Gastroesophageal sphincter (tissue), 3 donors: ENCODE data around the gene TSC22D2.

ENCODE experiments used
- EP300 ChIP-seq: sonication (generic); formaldehyde crosslinking; IDR thresholded peaks from one replicate; pipeline ENCODE4 v1.6.1; 2017; ENCODE audit warnings: antibody characterized with exemption, mild to moderate bottlenecking
- POLR2A ChIP-seq, 2 donors: fragments of 450-650 bp; IDR thresholded peaks; one replicate each; pipeline ENCODE4 v1.6.1; 2017; ENCODE audit warnings: antibody characterized with exemption in 2 of 2, mild to moderate bottlenecking in 2 of 2, moderate library complexity in 1 of 2
- POLR2AphosphoS5 ChIP-seq: sonication (generic); formaldehyde crosslinking; IDR thresholded peaks from one replicate; pipeline ENCODE4 v1.6.1; 2017; ENCODE audit warnings: antibody characterized with exemption
- TF ChIP-seq, protein P1 (sequence below), 4 experiments: fragments of 200-600 bp in 2 of 4; fragments of 450-650 bp in 2 of 4; sonication (generic) in 1 of 4; IDR thresholded peaks; one replicate each; pipeline ENCODE4 v1.5.1; 2017 to 2019; ENCODE audit warnings: antibody characterized with exemption in 4 of 4, mild to moderate bottlenecking in 2 of 4, moderate library complexity in 2 of 4

GRCh38 chr3:150371741-150372254 is 36.3 kb upstream of the TSC22D2 start:
- peak in 1 of 2 donors; percentile 12 for TF ChIP-seq POLR2A (IDR thresholded peaks at IDR 0.05)
- TF ChIP-seq, protein P1, sequence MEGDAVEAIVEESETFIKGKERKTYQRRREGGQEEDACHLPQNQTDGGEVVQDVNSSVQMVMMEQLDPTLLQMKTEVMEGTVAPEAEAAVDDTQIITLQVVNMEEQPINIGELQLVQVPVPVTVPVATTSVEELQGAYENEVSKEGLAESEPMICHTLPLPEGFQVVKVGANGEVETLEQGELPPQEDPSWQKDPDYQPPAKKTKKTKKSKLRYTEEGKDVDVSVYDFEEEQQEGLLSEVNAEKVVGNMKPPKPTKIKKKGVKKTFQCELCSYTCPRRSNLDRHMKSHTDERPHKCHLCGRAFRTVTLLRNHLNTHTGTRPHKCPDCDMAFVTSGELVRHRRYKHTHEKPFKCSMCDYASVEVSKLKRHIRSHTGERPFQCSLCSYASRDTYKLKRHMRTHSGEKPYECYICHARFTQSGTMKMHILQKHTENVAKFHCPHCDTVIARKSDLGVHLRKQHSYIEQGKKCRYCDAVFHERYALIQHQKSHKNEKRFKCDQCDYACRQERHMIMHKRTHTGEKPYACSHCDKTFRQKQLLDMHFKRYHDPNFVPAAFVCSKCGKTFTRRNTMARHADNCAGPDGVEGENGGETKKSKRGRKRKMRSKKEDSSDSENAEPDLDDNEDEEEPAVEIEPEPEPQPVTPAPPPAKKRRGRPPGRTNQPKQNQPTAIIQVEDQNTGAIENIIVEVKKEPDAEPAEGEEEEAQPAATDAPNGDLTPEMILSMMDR (IDR thresholded peaks at IDR 0.05) = no peak
- TF ChIP-seq EP300 = no peak
- TF ChIP-seq POLR2AphosphoS5 = peak; percentile 97
